Liver (tissue), 9 donors: ENCODE data around the gene ATP11A. TPM values are rescaled to one million over a fixed set of nuclear protein-coding genes. Genes with fewer than 3 reads are reported as not detected.
"Not testable (repeated sequence)": the region's sequence is repeated elsewhere in the genome, so short reads cannot be mapped to it uniquely, and the experiment has no call there.

Experiments used
- DNase-seq: peaks from one replicate; pipeline ENCODE4 v3.0.0-alpha.2; 2017; ENCODE audit warnings: low spot score
- H3K27ac ChIP-seq, 2 donors: one replicate each; pipeline ENCODE4 v1.7.0; 2013; ENCODE audit warnings: inconsistent platforms in 2 of 2, low read length in 2 of 2, control low read depth in 1 of 2, low read depth in 1 of 2, mild to moderate bottlenecking in 1 of 2
- H3K27me3 ChIP-seq, 4 donors: one replicate each; pipeline versions ENCODE4 v1.6.1 to v1.7.0; 2013; ENCODE audit warnings: low read length in 3 of 4, inconsistent platforms in 1 of 4, mild to moderate bottlenecking in 1 of 4, moderate library complexity in 1 of 4; ENCODE audit not compliant: control insufficient read depth in 4 of 4, insufficient read depth in 4 of 4
- H3K36me3 ChIP-seq, 4 donors: one replicate each; pipeline versions ENCODE4 v1.6.1 to v1.7.0; 2013; ENCODE audit warnings: low read length in 3 of 4, mild to moderate bottlenecking in 3 of 4, low read depth in 1 of 4, moderate library complexity in 1 of 4; ENCODE audit not compliant: control insufficient read depth in 4 of 4, insufficient read depth in 3 of 4
- H3K4me1 ChIP-seq, 4 donors: one replicate each; pipeline versions ENCODE4 v1.6.1 to v1.7.0; 2013; ENCODE audit warnings: low read length in 3 of 4, mild to moderate bottlenecking in 3 of 4, moderate library complexity in 1 of 4; ENCODE audit not compliant: control insufficient read depth in 4 of 4, insufficient read depth in 4 of 4
- H3K4me3 ChIP-seq, 3 donors: one replicate each; pipeline versions ENCODE4 v1.6.1 to v1.7.0; 2013; ENCODE audit warnings: low read length in 3 of 3, control low read depth in 1 of 3, low read depth in 1 of 3, mild to moderate bottlenecking in 1 of 3
- H3K9ac ChIP-seq, 2 donors: one replicate each; pipeline ENCODE4 v1.7.0; 2013; ENCODE audit warnings: low read length in 2 of 2, mild to moderate bottlenecking in 2 of 2, moderate library complexity in 2 of 2, control low read depth in 1 of 2, low read depth in 1 of 2
- H3K9me3 ChIP-seq, 4 donors: one replicate each; pipeline versions ENCODE4 v1.6.1 to v1.7.0; 2013; ENCODE audit warnings: low read length in 3 of 4; ENCODE audit not compliant: control insufficient read depth in 4 of 4
- FOXA1 ChIP-seq: IDR thresholded peaks from 2 replicates; pipeline ENCODE4 v1.6.1; 2016; ENCODE audit warnings: antibody characterized with exemption
- FOXA2 ChIP-seq: IDR thresholded peaks from 2 replicates; pipeline ENCODE4 v1.6.1; 2016; ENCODE audit warnings: antibody characterized with exemption
- GABPA ChIP-seq, 2 donors: IDR thresholded peaks in 1 of 2; conservative IDR thresholded peaks in 1 of 2; 2 replicates each; pipeline ENCODE4 v1.6.1; 2016; ENCODE audit warnings: antibody characterized with exemption in 2 of 2, mild to moderate bottlenecking in 1 of 2, moderate library complexity in 1 of 2
- HNF4A ChIP-seq, 2 donors: conservative IDR thresholded peaks; 2 replicates each; pipeline ENCODE4 v1.6.1; 2016; ENCODE audit warnings: antibody characterized with exemption in 2 of 2, mild to moderate bottlenecking in 2 of 2
- HNF4G ChIP-seq: IDR thresholded peaks from 2 replicates; pipeline ENCODE4 v1.6.1; 2016; ENCODE audit warnings: antibody characterized with exemption
- JUND ChIP-seq, 2 donors: IDR thresholded peaks; 2 replicates each; pipeline ENCODE4 v1.6.1; 2016; ENCODE audit warnings: antibody characterized with exemption in 2 of 2
- MAX ChIP-seq: IDR thresholded peaks from 2 replicates; pipeline ENCODE4 v1.6.1; 2016; ENCODE audit warnings: antibody characterized with exemption
- NR2F2 ChIP-seq: IDR thresholded peaks from 2 replicates; pipeline ENCODE4 v1.6.1; 2016; ENCODE audit warnings: antibody characterized with exemption
- RAD21 ChIP-seq, 2 donors: IDR thresholded peaks; 2 replicates each; pipeline ENCODE4 v1.6.1; 2016; ENCODE audit warnings: antibody characterized with exemption in 2 of 2, mild to moderate bottlenecking in 2 of 2
- REST ChIP-seq: IDR thresholded peaks from 2 replicates; pipeline ENCODE4 v1.6.1; 2016; ENCODE audit warnings: antibody characterized with exemption, mild to moderate bottlenecking
- RXRA ChIP-seq, 2 donors: IDR thresholded peaks; 2 replicates each; pipeline ENCODE4 v1.6.1; 2017 to 2018; ENCODE audit warnings: antibody characterized with exemption in 2 of 2, mild to moderate bottlenecking in 1 of 2
- SP1 ChIP-seq: IDR thresholded peaks from 2 replicates; pipeline ENCODE4 v1.6.1; 2018; ENCODE audit warnings: antibody characterized with exemption, mild to moderate bottlenecking
- TAF1 ChIP-seq: conservative IDR thresholded peaks from 2 replicates; pipeline ENCODE4 v1.6.1; 2016; ENCODE audit warnings: antibody characterized with exemption, mild to moderate bottlenecking
- YY1 ChIP-seq: IDR thresholded peaks from 2 replicates; pipeline ENCODE4 v1.6.1; 2016; ENCODE audit warnings: antibody characterized with exemption, mild to moderate bottlenecking
- WGBS: extraction: QIAGEN DNeasy Blood & Tissue Kit; methylation state at CpG from one replicate; pipeline ENCODE4 v1.1.7; 2013; 5-methylcytosine and 5-hydroxymethylcytosine counted together
- polyA plus RNA-seq, 2 donors: library from polyadenylated mRNA; stranded (reverse) in 1 of 2; unstranded in 1 of 2; fragments of 200-250 nt in 1 of 2; fragments of >200 nt in 1 of 2; fragmentation: Nextera tagmentation in 1 of 2; extraction: Ambion mirVana in 1 of 2; gene quantifications; one replicate each; pipeline versions ENCODE4 v1.2.1 to v1.2.3, GENCODE V29; 2013 to 2015
- total RNA-seq, 2 donors: library from RNA; depleted of rRNA; stranded (reverse); fragments of >200 nt; gene quantifications; one replicate each; pipeline ENCODE4 v1.2.3, GENCODE V29; 2014
- TF ChIP-seq, protein P1 (sequence below): IDR thresholded peaks from 2 replicates; pipeline ENCODE4 v1.6.1; 2016; ENCODE audit warnings: antibody characterized with exemption
- TF ChIP-seq, protein P2 (sequence below): fragments of 150-350 bp; IDR thresholded peaks from 2 replicates; pipeline ENCODE4 v1.5.1; 2017; ENCODE audit warnings: improper control_type of control experiment, low read depth, low read length; ENCODE audit not compliant: missing input control
- TF ChIP-seq, protein P3 (sequence below): IDR thresholded peaks from 2 replicates; pipeline ENCODE4 v1.6.1; 2016; ENCODE audit warnings: antibody characterized with exemption
- donor health status: healthy.
- donor health status: healthy.
- donor health status: healthy.
- donor health status: healthy.
- donor health status: healthy.

The ATP11A gene
- total and polyA plus RNA-seq, 4 donors: 8.7 to 27.9 (median 13.8) TPM

- H3K4me1 ChIP-seq: peaks cover 0 to 11% (median 8%) of the 10 kb centered on the region in 4 donors
- H3K27me3 ChIP-seq: no peaks in the 10 kb centered on the region
- no peak overlapping the region for H3K4me3 ChIP-seq
- TF ChIP-seq FOXA1: no peak
- TF ChIP-seq MAX: no peak
- no peak for DNase-seq
- no peak overlapping the region for H3K27ac ChIP-seq
- H3K36me3 ChIP-seq: peaks cover 5 to 37% (median 10%) of the 10 kb centered on the region in 4 donors
- no peak overlapping the region for H3K9ac ChIP-seq
- WGBS: 97% methylated on average over 34 of the region's 34 CpGs
- no peaks in the 10 kb centered on the region for H3K9me3 ChIP-seq
These were observed 192.8 kb downstream of the ATP11A start for GRCh38 chr13:112882555-112883024.

GRCh38 chr13:112883241-112883945, 193.6 kb downstream of the ATP11A start:
- H3K4me1 ChIP-seq: peaks cover 0 to 11% (median 8%) of the 10 kb centered on the region in 4 donors
- 97% methylated on average over 24 of the region's 24 CpGs for WGBS
- TF ChIP-seq TAF1 (no peak), REST (no peak), SP1 (no peak), MAX (no peak), NR2F2 (no peak), YY1 (no peak), HNF4G (no peak), GABPA (IDR thresholded peaks at IDR 0.05 in 1 of 2, conservative IDR thresholded peaks at IDR 0.05 in 1 of 2) (no peak), JUND (IDR thresholded peaks at IDR 0.05) (no peak), HNF4A (conservative IDR thresholded peaks at IDR 0.05) (no peak), RXRA (IDR thresholded peaks at IDR 0.05) (no peak), FOXA2 (no peak), RAD21 (IDR thresholded peaks at IDR 0.05) (no peak)
- TF ChIP-seq, protein P1, sequence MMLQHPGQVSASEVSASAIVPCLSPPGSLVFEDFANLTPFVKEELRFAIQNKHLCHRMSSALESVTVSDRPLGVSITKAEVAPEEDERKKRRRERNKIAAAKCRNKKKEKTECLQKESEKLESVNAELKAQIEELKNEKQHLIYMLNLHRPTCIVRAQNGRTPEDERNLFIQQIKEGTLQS: no peak
- TF ChIP-seq, protein P2, sequence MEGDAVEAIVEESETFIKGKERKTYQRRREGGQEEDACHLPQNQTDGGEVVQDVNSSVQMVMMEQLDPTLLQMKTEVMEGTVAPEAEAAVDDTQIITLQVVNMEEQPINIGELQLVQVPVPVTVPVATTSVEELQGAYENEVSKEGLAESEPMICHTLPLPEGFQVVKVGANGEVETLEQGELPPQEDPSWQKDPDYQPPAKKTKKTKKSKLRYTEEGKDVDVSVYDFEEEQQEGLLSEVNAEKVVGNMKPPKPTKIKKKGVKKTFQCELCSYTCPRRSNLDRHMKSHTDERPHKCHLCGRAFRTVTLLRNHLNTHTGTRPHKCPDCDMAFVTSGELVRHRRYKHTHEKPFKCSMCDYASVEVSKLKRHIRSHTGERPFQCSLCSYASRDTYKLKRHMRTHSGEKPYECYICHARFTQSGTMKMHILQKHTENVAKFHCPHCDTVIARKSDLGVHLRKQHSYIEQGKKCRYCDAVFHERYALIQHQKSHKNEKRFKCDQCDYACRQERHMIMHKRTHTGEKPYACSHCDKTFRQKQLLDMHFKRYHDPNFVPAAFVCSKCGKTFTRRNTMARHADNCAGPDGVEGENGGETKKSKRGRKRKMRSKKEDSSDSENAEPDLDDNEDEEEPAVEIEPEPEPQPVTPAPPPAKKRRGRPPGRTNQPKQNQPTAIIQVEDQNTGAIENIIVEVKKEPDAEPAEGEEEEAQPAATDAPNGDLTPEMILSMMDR: no peak
- TF ChIP-seq, protein P3, sequence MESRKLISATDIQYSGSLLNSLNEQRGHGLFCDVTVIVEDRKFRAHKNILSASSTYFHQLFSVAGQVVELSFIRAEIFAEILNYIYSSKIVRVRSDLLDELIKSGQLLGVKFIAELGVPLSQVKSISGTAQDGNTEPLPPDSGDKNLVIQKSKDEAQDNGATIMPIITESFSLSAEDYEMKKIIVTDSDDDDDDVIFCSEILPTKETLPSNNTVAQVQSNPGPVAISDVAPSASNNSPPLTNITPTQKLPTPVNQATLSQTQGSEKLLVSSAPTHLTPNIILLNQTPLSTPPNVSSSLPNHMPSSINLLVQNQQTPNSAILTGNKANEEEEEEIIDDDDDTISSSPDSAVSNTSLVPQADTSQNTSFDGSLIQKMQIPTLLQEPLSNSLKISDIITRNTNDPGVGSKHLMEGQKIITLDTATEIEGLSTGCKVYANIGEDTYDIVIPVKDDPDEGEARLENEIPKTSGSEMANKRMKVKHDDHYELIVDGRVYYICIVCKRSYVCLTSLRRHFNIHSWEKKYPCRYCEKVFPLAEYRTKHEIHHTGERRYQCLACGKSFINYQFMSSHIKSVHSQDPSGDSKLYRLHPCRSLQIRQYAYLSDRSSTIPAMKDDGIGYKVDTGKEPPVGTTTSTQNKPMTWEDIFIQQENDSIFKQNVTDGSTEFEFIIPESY: no peak
- no peaks in the 10 kb centered on the region for H3K27me3 ChIP-seq
- H3K9ac ChIP-seq: no peak overlapping the region
- no peak overlapping the region for H3K4me3 ChIP-seq
- no peaks in the 10 kb centered on the region for H3K9me3 ChIP-seq
- peaks cover 5 to 32% (median 10%) of the 10 kb centered on the region in 4 donors for H3K36me3 ChIP-seq
- DNase-seq: no peak
- no peak overlapping the region for H3K27ac ChIP-seq

DNA sequence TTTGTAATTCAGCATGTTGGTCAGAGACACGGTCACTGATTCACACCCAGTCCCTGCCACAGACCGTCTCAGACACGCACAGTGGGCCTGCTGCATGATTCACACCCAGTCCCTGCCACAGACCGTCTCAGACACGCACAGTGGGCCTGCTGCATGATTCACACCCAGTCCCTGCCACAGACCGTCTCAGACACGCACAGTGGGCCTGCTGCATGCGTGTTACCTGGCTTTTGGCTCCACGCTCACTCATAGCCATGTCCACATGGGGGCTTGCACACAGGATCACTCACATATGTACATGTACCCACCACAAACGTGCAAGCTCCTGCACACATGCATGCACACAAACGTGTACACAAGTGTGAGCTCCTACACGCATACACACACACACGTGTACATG, 194.9 kb downstream of the ATP11A start:
- H3K27me3 ChIP-seq, H3K4me3 ChIP-seq, H3K9me3 ChIP-seq, DNase-seq, H3K27ac ChIP-seq, H3K9ac ChIP-seq: not testable (repeated sequence)
- WGBS: 95% methylated on average over 13 of the region's 13 CpGs
- peaks cover 0 to 11% (median 8%) of the 10 kb centered on the region in 4 donors for H3K4me1 ChIP-seq
- H3K36me3 ChIP-seq: peaks cover 5 to 26% (median 9%) of the 10 kb centered on the region in 4 donors
